B cell (primary cell): ENCODE data around the gene NFU1. TPM values are rescaled to one million over a fixed set of nuclear protein-coding genes. Genes with fewer than 3 reads are reported as not detected.

ENCODE experiments used
- ATAC-seq: fragments of 200-7000 bp; cut with Tn5 transposase; one replicate; pipeline ENCODE4 v1.10.0; 2021; ENCODE audit warnings: low read depth, mild to moderate bottlenecking, moderate number of reproducible peaks, moderate library complexity
- CTCF ChIA-PET: fragments of 350-600 bp; sonication (Branson Sonifier 250); formaldehyde crosslinking; loops from one replicate; lab custom pipeline; 2021; ENCODE audit warnings: antibody characterized with exemption, inconsistent platforms; lab: Charles Lee
- POLR2A ChIA-PET: fragments of 350-600 bp; sonication (Branson Sonifier 250); formaldehyde crosslinking; loops from one replicate; lab custom pipeline; 2021; ENCODE audit warnings: antibody characterized with exemption; lab: Charles Lee
- DNase-seq: peaks from one replicate; pipeline ENCODE4 v3.0.0; 2013
- H2AFZ ChIP-seq: 2 replicates; pipeline ENCODE4 v1.6.1; 2012; ENCODE audit warnings: mild to moderate bottlenecking, low read depth, low read length; ENCODE audit not compliant: insufficient read depth, poor library complexity, severe bottlenecking
- H3K27ac ChIP-seq, 2 donors: 1 replicate in 1 of 2; 2 replicates in 1 of 2; pipeline ENCODE4 v1.5.1; 2012 to 2013; ENCODE audit warnings: low read length in 2 of 2, mild to moderate bottlenecking in 2 of 2, moderate library complexity in 1 of 2
- H3K27me3 ChIP-seq, 4 experiments: fragments of 200-600 bp in 1 of 4; sonication (generic) in 1 of 4; replicated peaks in 1 of 4; 1 replicate in 2 of 4; 2 replicates in 2 of 4; pipeline versions ENCODE4 v1.6.1 to v1.7.0; 2013 to 2016; ENCODE audit warnings: low read length in 3 of 4, mild to moderate bottlenecking in 2 of 4, mixed read lengths in 1 of 4, moderate library complexity in 1 of 4; ENCODE audit not compliant: insufficient read depth in 4 of 4, control insufficient read depth in 3 of 4; ENCODE audit errors: control extremely low read depth in 1 of 4
- H3K36me3 ChIP-seq, 2 experiments: replicated peaks in 1 of 2; 1 replicate in 1 of 2; 2 replicates in 1 of 2; pipeline versions ENCODE4 v1.6.1 to v1.7.1; 2013; ENCODE audit warnings: low read length in 1 of 2; ENCODE audit not compliant: insufficient read depth in 2 of 2, control insufficient read depth in 1 of 2; ENCODE audit errors: control extremely low read depth in 1 of 2, extremely low read depth in 1 of 2
- H3K4me1 ChIP-seq, 2 donors: fragments of 200-600 bp in 1 of 2; sonication (generic) in 1 of 2; 1 replicate in 1 of 2; 2 replicates in 1 of 2; pipeline versions ENCODE4 v1.5.1 to v1.6.1; 2013 to 2017; ENCODE audit warnings: low read length in 2 of 2; ENCODE audit not compliant: control insufficient read depth in 2 of 2, insufficient read depth in 2 of 2
- H3K4me2 ChIP-seq: replicated peaks from 2 replicates; pipeline ENCODE3; 2012; ENCODE audit warnings: mild to moderate bottlenecking, low read depth, low read length; ENCODE audit not compliant: poor library complexity, severe bottlenecking
- H3K4me3 ChIP-seq, 5 experiments: fragments of 200-600 bp in 1 of 5; sonication (generic) in 1 of 5; 1 replicate in 3 of 5; 2 replicates in 2 of 5; pipeline versions ENCODE4 v1.5.1 to v1.7.0; 2011 to 2016; ENCODE audit warnings: low read length in 4 of 5, mild to moderate bottlenecking in 4 of 5, low read depth in 2 of 5, control low read depth in 1 of 5, moderate library complexity in 1 of 5; ENCODE audit not compliant: insufficient read depth in 1 of 5; ENCODE audit errors: control extremely low read depth in 1 of 5, extremely low read depth in 1 of 5
- H3K79me2 ChIP-seq: fragments of 200-600 bp; sonication (generic); one replicate; pipeline ENCODE4 v1.6.0; 2016; ENCODE audit warnings: low read length; ENCODE audit not compliant: control insufficient read depth, insufficient read depth
- H3K9ac ChIP-seq: fragments of 200-600 bp; sonication (generic); 2 replicates; pipeline ENCODE4 v1.6.1; 2017; ENCODE audit warnings: mild to moderate bottlenecking, low read length, moderate library complexity
- H3K9me3 ChIP-seq, 3 donors: one replicate each; pipeline versions ENCODE4 v1.6.1 to v1.7.1; 2013; ENCODE audit warnings: low read length in 2 of 3; ENCODE audit not compliant: control insufficient read depth in 2 of 3, insufficient read depth in 1 of 3; ENCODE audit errors: control extremely low read depth in 1 of 3
- H4K20me1 ChIP-seq: 2 replicates; pipeline ENCODE4 v1.6.0; 2012; ENCODE audit warnings: mild to moderate bottlenecking, low read length; ENCODE audit not compliant: insufficient read depth, control insufficient read depth, poor library complexity, severe bottlenecking
- H3K27ac Mint-ChIP-seq: one replicate; pipeline ENCODE4 v1.8.0; 2021; ENCODE audit warnings: mixed read lengths
- H3K27me3 Mint-ChIP-seq: one replicate; pipeline ENCODE4 v1.8.0; 2021; ENCODE audit warnings: mixed read lengths
- H3K4me1 Mint-ChIP-seq: one replicate; pipeline ENCODE4 v1.8.0; 2021; ENCODE audit warnings: mixed read lengths
- H3K4me3 Mint-ChIP-seq: one replicate; pipeline ENCODE4 v1.8.0; 2021; ENCODE audit warnings: mixed read lengths
- H3K9me3 Mint-ChIP-seq: one replicate; pipeline ENCODE4 v1.8.0; 2022; ENCODE audit warnings: mixed read lengths; ENCODE audit not compliant: insufficient read depth
- CTCF ChIP-seq: fragments of 200-600 bp; IDR thresholded peaks from one replicate; pipeline ENCODE4 v1.8.0; 2022; ENCODE audit warnings: antibody characterized with exemption, mild to moderate bottlenecking
- EZH2 ChIP-seq: IDR thresholded peaks from 2 replicates; pipeline ENCODE4 v1.6.1; 2012; ENCODE audit warnings: borderline replicate concordance, low read depth, mild to moderate bottlenecking, moderate library complexity, low read length; ENCODE audit not compliant: insufficient read depth, poor library complexity, severe bottlenecking
- WGBS: methylation state at CpG from one replicate; pipeline ENCODE4 v1.1.5; 2013; ENCODE audit warnings: missing lambda C conversion rate; ENCODE audit not compliant: insufficient coverage; 5-methylcytosine and 5-hydroxymethylcytosine counted together
- intact Hi-C: fragments of 100-400 bp; cut with micrococcal nuclease; formaldehyde crosslinking; loops from one replicate; pipeline ENCODE4 v1.10.0; 2022
- polyA plus RNA-seq: library from polyadenylated mRNA; depleted of rRNA; stranded (reverse); fragments of >200 nt; gene quantifications from 2 replicates; pipeline ENCODE4 v1.2.3, GENCODE V29; 2012
- total RNA-seq, 2 donors: library from RNA; stranded (reverse); fragments of 120-200 nt in 1 of 2; gene quantifications; 1 replicate in 1 of 2; 2 replicates in 1 of 2; pipeline versions ENCODE4 v1.2.3 to v1.2.4, GENCODE V29; 2013 to 2022

The NFU1 gene
- total and polyA plus RNA-seq, 2 donors (not counting 1 experiment from before 2014, with no cell fraction given), result 19.2 to 40.6 TPM

GRCh38 chr2:69469375-69469774, 32.1 kb upstream of the NFU1 start:
- no peak for ATAC-seq
- no peaks in the 10 kb centered on the region for H3K4me1 Mint-ChIP-seq

GRCh38 chr2:69466728-69467127, 29.5 kb upstream of the NFU1 start:
- Mint-ChIP-seq H3K4me1 (no peaks in the 10 kb centered on the region), H3K9me3 (no peaks in the 10 kb centered on the region), H3K4me3 (no peak overlapping the region), H3K27ac (no peak overlapping the region), H3K27me3 (peaks cover 15% of the 10 kb centered on the region)
- H3K4me1 ChIP-seq, result no peaks in the 10 kb centered on the region
- DNase-seq (no peak), ATAC-seq (no peak)
- intact Hi-C loops, result no loop called here
- no peaks in the 10 kb centered on the region for H3K27me3 ChIP-seq
- no peak overlapping the region for H3K9ac ChIP-seq
- no peak overlapping the region for H3K4me2 ChIP-seq
- TF ChIP-seq CTCF, result no peak
- no peak for TF ChIP-seq EZH2
- H3K4me3 ChIP-seq, result no peak overlapping the region
- no CpG with 5 or more reads among the region's 8 CpGs for WGBS
- no peaks in the 10 kb centered on the region for H3K9me3 ChIP-seq
- no peak overlapping the region for H2AFZ ChIP-seq
- H3K27ac ChIP-seq, result no peak overlapping the region
- no peaks in the 10 kb centered on the region for H3K36me3 ChIP-seq
- no peaks in the 10 kb centered on the region for H4K20me1 ChIP-seq
- POLR2A ChIA-PET, result no interaction called here
- no peaks in the 10 kb centered on the region for H3K79me2 ChIP-seq
- CTCF ChIA-PET, result no interaction called here

More at GRCh38 chr2:69469375-69469774, 32.1 kb upstream of the NFU1 start:
- H4K20me1 ChIP-seq, result no peaks in the 10 kb centered on the region
- ChIA-PET POLR2A (no interaction called here), CTCF (no interaction called here)
- Mint-ChIP-seq H3K9me3 (no peaks in the 10 kb centered on the region), H3K4me3 (no peak overlapping the region), H3K27ac (no peak overlapping the region), H3K27me3 (peaks cover 15% of the 10 kb centered on the region)
- no peaks in the 10 kb centered on the region for H3K27me3 ChIP-seq
- DNase-seq, result no peak
- H3K9ac ChIP-seq, result no peak overlapping the region
- H3K4me3 ChIP-seq, result no peak overlapping the region
- H3K4me1 ChIP-seq, result no peaks in the 10 kb centered on the region
- WGBS, result 38% methylated on average over 1 of the region's 3 CpGs
- H3K79me2 ChIP-seq, result no peaks in the 10 kb centered on the region
- H3K27ac ChIP-seq, result no peak overlapping the region
- no peaks in the 10 kb centered on the region for H3K36me3 ChIP-seq
- TF ChIP-seq EZH2, result no peak
- TF ChIP-seq CTCF, result no peak
- no peak overlapping the region for H3K4me2 ChIP-seq
- H2AFZ ChIP-seq, result no peak overlapping the region
- no peaks in the 10 kb centered on the region for H3K9me3 ChIP-seq
- intact Hi-C loops, result no loop called here
